MM.1S (cell line): ENCODE data around the gene TNFAIP3.

Experiments used
- EZH2 ChIP-seq: fragments of 300-600 bp; sonication (generic); optimal IDR thresholded peaks from 2 replicates; pipeline ENCODE3; 2017; ENCODE audit warnings: low read depth, mild to moderate bottlenecking, antibody characterized with exemption, low read length, mixed read lengths
- EZH2phosphoT487 ChIP-seq: fragments of 300-600 bp; sonication (generic); IDR thresholded peaks from 2 replicates; pipeline ENCODE4 v1.6.1; 2018; ENCODE audit warnings: antibody characterized with exemption, low read length
- TF ChIP-seq, protein P1 (sequence below): fragments of 300-600 bp; sonication (generic); IDR thresholded peaks from 2 replicates; pipeline ENCODE4 v1.5.1; 2016; ENCODE audit warnings: antibody characterized with exemption, low read length, mixed read lengths

DNA sequence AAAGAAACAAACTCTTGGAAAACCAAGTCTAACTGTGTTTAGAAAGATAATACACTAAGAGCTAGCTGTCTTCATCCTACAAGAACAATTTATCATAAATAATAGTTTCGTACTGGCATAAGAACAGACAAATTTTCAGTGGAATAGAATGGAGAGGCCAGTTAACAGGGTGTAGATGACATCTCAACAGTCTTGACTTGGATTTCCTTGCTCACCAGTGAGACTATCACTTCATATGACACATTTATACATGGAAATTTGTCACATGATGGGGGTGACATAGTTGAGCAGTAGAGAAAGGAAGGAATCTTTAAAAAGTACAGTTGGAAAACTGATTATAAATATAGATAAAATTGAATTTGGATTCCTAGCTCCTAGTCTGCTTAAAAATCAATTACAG, 35.6 kb downstream of the TNFAIP3 start:
- TF ChIP-seq, protein P1, sequence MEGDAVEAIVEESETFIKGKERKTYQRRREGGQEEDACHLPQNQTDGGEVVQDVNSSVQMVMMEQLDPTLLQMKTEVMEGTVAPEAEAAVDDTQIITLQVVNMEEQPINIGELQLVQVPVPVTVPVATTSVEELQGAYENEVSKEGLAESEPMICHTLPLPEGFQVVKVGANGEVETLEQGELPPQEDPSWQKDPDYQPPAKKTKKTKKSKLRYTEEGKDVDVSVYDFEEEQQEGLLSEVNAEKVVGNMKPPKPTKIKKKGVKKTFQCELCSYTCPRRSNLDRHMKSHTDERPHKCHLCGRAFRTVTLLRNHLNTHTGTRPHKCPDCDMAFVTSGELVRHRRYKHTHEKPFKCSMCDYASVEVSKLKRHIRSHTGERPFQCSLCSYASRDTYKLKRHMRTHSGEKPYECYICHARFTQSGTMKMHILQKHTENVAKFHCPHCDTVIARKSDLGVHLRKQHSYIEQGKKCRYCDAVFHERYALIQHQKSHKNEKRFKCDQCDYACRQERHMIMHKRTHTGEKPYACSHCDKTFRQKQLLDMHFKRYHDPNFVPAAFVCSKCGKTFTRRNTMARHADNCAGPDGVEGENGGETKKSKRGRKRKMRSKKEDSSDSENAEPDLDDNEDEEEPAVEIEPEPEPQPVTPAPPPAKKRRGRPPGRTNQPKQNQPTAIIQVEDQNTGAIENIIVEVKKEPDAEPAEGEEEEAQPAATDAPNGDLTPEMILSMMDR = no peak
- TF ChIP-seq EZH2phosphoT487 = no peak
- TF ChIP-seq EZH2 = no peak
